Measurements from ENCODE around the gene CD59. TPM values are rescaled to one million over a fixed set of nuclear protein-coding genes. Genes with fewer than 3 reads are reported as not detected.

Gene CD59
- polyA plus RNA-seq, 1 donor from 2014 or later: 248 TPM

GRCh38 chr11:33773987-33774735 lies 37.9 kb upstream of the CD59 start, which contains the start of gene FBXO3:
TSS of gene FBXO3 (minus strand) at chr11:33774520. CDS start at chr11:33774497, 23 bp downstream.
- peak within 1 kb of the TSS; percentile 61 for H3K27ac ChIP-seq (ENCODE audit: low read length)
- H3K79me2 ChIP-seq (replicated peaks; ENCODE audit: insufficient read depth, low read length): peaks cover 17% of the 10 kb centered on the region
- peak within 1 kb of the TSS; percentile 90 for H3K4me2 ChIP-seq (ENCODE audit: low read length)
- peak within 1 kb of the TSS; percentile 86 for H3K9ac ChIP-seq (ENCODE audit: low read length)
- no peaks in the 10 kb centered on the region for H3K9me3 ChIP-seq (ENCODE audit: low read length)
- H2AFZ ChIP-seq (ENCODE audit: low read depth, low read length): peak within 1 kb of the TSS; percentile 94
- H4K20me1 ChIP-seq (ENCODE audit: insufficient read depth): no peaks in the 10 kb centered on the region
- TF ChIP-seq SMC3 (conservative IDR thresholded peaks at IDR 0.05; ENCODE audit: poor library complexity) (no peak), RAD21 (conservative IDR thresholded peaks at IDR 0.05) (no peak), CTCF (IDR thresholded peaks at IDR 0.05; ENCODE audit: poor library complexity, severe bottlenecking) (no peak), POLR2AphosphoS5 (IDR thresholded peaks at IDR 0.05) (peak; percentile 82), TAF1 (IDR thresholded peaks at IDR 0.05; ENCODE audit: low read depth) (peak; percentile 38), REST (IDR thresholded peaks at IDR 0.05; ENCODE audit: borderline replicate concordance) (peak; percentile 76)
- H3K4me3 ChIP-seq (ENCODE audit: low read length): peak within 1 kb of the TSS; percentile 92
- H3F3A ChIP-seq (ENCODE audit: insufficient read depth, low read length, poor library complexity, severe bottlenecking): no peaks in the 10 kb centered on the region
- H3K9me2 ChIP-seq (ENCODE audit: insufficient read depth, low read length): no peaks in the 10 kb centered on the region
- H3K27me3 ChIP-seq (ENCODE audit: insufficient read depth, low read depth, low read length): peaks cover 17% of the 10 kb centered on the region
- no peaks in the 10 kb centered on the region for H3K36me3 ChIP-seq (ENCODE audit: insufficient read depth, low read length)

- Histone ChIP-seq H3F3A (ENCODE audit: insufficient read depth, low read length, poor library complexity, severe bottlenecking) (no peaks in the 10 kb centered on the region), H3K9me3 (ENCODE audit: low read length) (no peaks in the 10 kb centered on the region), H3K9ac (ENCODE audit: low read length) (peak overlapping the region; percentile 86), H3K27me3 (ENCODE audit: insufficient read depth, low read depth, low read length) (peaks cover 17% of the 10 kb centered on the region), H2AFZ (ENCODE audit: low read depth, low read length) (peak overlapping the region; percentile 94), H3K4me2 (ENCODE audit: low read length) (peak overlapping the region; percentile 90), H3K27ac (ENCODE audit: low read length) (peak overlapping the region; percentile 61), H4K20me1 (ENCODE audit: insufficient read depth) (no peaks in the 10 kb centered on the region), H3K9me2 (ENCODE audit: insufficient read depth, low read length) (no peaks in the 10 kb centered on the region), H3K79me2 (replicated peaks; ENCODE audit: insufficient read depth, low read length) (peaks cover 17% of the 10 kb centered on the region), H3K36me3 (ENCODE audit: insufficient read depth, low read length) (no peaks in the 10 kb centered on the region), H3K4me3 (ENCODE audit: low read length) (peak overlapping the region; percentile 92)
- TF ChIP-seq CTCF (IDR thresholded peaks at IDR 0.05; ENCODE audit: poor library complexity, severe bottlenecking) (peak; percentile 23), EZH2 (IDR thresholded peaks at IDR 0.05; ENCODE audit: borderline replicate concordance, insufficient read depth, low read length, poor library complexity, severe bottlenecking) (no peak), POLR2AphosphoS5 (IDR thresholded peaks at IDR 0.05) (no peak), RAD21 (conservative IDR thresholded peaks at IDR 0.05) (no peak), EP300 (conservative IDR thresholded peaks at IDR 0.05; ENCODE audit: poor library complexity, severe bottlenecking) (no peak), TAF1 (IDR thresholded peaks at IDR 0.05; ENCODE audit: low read depth) (no peak), MXI1 (conservative IDR thresholded peaks at IDR 0.05; ENCODE audit: poor library complexity, severe bottlenecking) (peak; percentile 31), REST (IDR thresholded peaks at IDR 0.05; ENCODE audit: borderline replicate concordance) (no peak), SMC3 (conservative IDR thresholded peaks at IDR 0.05; ENCODE audit: poor library complexity) (no peak)
Observed at GRCh38 chr11:33773404-33773986, 37.3 kb upstream of the CD59 start.
